ENCODE measurements around the gene CCDC71L.

DNA sequence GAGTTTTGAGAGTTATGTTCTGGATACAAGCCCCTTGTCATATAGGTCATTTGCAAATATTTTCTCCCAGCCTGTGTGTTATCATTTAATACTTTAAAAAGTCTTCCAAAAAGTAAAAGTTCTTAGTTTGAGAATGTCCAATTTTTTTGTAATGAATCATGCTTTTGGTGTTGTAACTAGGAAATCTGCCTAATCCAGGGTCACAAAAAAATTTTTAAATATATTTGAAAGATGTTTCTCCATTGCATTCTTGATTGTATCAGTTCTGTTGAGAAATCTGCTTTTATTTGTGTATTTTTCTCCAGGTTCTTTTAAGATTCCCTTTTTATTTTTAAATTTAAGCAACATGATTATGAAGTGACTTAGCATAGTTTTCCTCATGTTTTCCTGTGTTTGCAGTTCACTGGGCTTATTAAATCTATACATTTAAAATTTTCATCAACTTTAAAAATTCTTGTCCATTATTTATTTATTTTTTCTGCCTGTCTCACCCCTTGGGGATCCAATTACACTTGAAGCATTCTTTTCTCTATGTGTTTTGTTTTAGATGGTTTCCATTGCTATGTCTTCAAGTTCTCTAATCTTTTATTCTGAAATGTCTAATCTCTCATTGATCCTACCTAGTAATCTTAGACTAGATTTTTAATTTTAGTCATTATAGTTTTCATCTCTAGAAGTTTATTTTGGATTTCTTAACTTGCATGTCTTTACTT is 47.0 kb downstream of the CCDC71L start:
- TF ChIP-seq CTCF (IDR thresholded peaks at IDR 0.05) (no peak), ZFX (IDR thresholded peaks at IDR 0.05; ENCODE audit: borderline replicate concordance) (no peak)

Measured in 22Rv1 (cell line).